PC-9 (cell line): ENCODE results near the gene DPH2. TPM values are rescaled to one million over a fixed set of nuclear protein-coding genes. Genes with fewer than 3 reads are reported as not detected.

Experiments
- BruUV-seq: library from RNA; stranded (reverse); fragments of 400-500 nt; replicated peaks from 2 replicates; lab custom pipeline; 2021; lab: Mats Ljungman, UMichigan
- CTCF ChIA-PET: fragments of 300-600 bp; sonication (Branson Sonifier 250); formaldehyde crosslinking; loops from one replicate; lab custom pipeline; 2022; ENCODE audit warnings: antibody characterized with exemption; lab: Charles Lee
- POLR2A ChIA-PET: fragments of 300-600 bp; sonication (Branson Sonifier 250); formaldehyde crosslinking; loops from one replicate; lab custom pipeline; 2022; ENCODE audit warnings: antibody characterized with exemption; ENCODE audit not compliant: unreplicated experiment; lab: Charles Lee
- DNase-seq, 2 experiments: peaks; one replicate each; pipeline versions ENCODE4 v3.0.0 to v3.0.0-alpha.2; 2015 to 2022; ENCODE audit warnings: mixed read lengths in 1 of 2
- H2AFZ ChIP-seq: fragments of 200-600 bp; sonication (generic); 2 replicates; pipeline ENCODE4 v1.8.1; 2017; ENCODE audit warnings: antibody characterized with exemption
- H3F3A ChIP-seq: fragments of 200-600 bp; sonication (generic); 2 replicates; pipeline ENCODE4 v1.8.1; 2017; ENCODE audit warnings: antibody characterized with exemption, mild to moderate bottlenecking, low read depth; ENCODE audit not compliant: insufficient read depth
- H3K27ac ChIP-seq: fragments of 200-600 bp; sonication (generic); 2 replicates; pipeline ENCODE4 v1.6.1; 2016; ENCODE audit warnings: mixed run types
- H3K27me3 ChIP-seq: fragments of 200-600 bp; sonication (generic); 2 replicates; pipeline ENCODE4 v1.6.1; 2016; ENCODE audit warnings: low read depth, mixed run types; ENCODE audit not compliant: insufficient read depth
- H3K36me3 ChIP-seq: fragments of 200-600 bp; sonication (generic); 2 replicates; pipeline ENCODE4 v1.6.1; 2016; ENCODE audit warnings: low read depth, mixed run types
- H3K4me1 ChIP-seq: fragments of 200-600 bp; sonication (generic); replicated peaks from 2 replicates; pipeline ENCODE4 v1.6.1; 2016; ENCODE audit warnings: mixed run types; ENCODE audit not compliant: insufficient read depth
- H3K4me2 ChIP-seq: fragments of 200-600 bp; sonication (generic); 2 replicates; pipeline ENCODE4 v1.6.1; 2017; ENCODE audit warnings: mixed run types
- H3K4me3 ChIP-seq: fragments of 200-600 bp; sonication (generic); 2 replicates; pipeline ENCODE4 v1.6.1; 2016; ENCODE audit warnings: mixed run types
- H3K79me2 ChIP-seq: fragments of 200-600 bp; sonication (generic); 2 replicates; pipeline ENCODE4 v1.6.1; 2017; ENCODE audit warnings: low read depth, mixed run types
- H3K9me2 ChIP-seq: fragments of 200-600 bp; sonication (generic); 2 replicates; pipeline ENCODE4 v1.8.1; 2017; ENCODE audit warnings: mild to moderate bottlenecking; ENCODE audit not compliant: insufficient read depth
- H3K9me3 ChIP-seq: fragments of 200-600 bp; sonication (generic); 2 replicates; pipeline ENCODE4 v1.8.1; 2016; ENCODE audit warnings: low read depth; ENCODE audit not compliant: insufficient read depth
- H4K20me1 ChIP-seq: fragments of 200-600 bp; sonication (generic); 2 replicates; pipeline ENCODE4 v1.8.1; 2017; ENCODE audit not compliant: insufficient read depth
- EZH2 ChIP-seq: fragments of 200-600 bp; sonication (generic); IDR thresholded peaks from 2 replicates; pipeline ENCODE4 v1.8.0; 2017; ENCODE audit warnings: antibody characterized with exemption, low read depth
- intact Hi-C: fragments of 100-400 bp; cut with micrococcal nuclease; formaldehyde crosslinking; loops from one replicate; pipeline ENCODE4 v1.10.0; 2022; ENCODE audit not compliant: unreplicated experiment
- total RNA-seq: library from RNA; stranded (reverse); gene quantifications from 2 replicates; pipeline ENCODE4 v1.2.3, GENCODE V29; 2021
- TF ChIP-seq, protein P1 (sequence below): fragments of 200-600 bp; sonication (generic); conservative IDR thresholded peaks from 2 replicates; pipeline ENCODE4 v1.6.1; 2017; ENCODE audit warnings: mixed run types, antibody characterized with exemption, mild to moderate bottlenecking, moderate library complexity

The DPH2 gene
- total RNA-seq, 1 experiment from 2014 or later = 37.8 TPM

DNA sequence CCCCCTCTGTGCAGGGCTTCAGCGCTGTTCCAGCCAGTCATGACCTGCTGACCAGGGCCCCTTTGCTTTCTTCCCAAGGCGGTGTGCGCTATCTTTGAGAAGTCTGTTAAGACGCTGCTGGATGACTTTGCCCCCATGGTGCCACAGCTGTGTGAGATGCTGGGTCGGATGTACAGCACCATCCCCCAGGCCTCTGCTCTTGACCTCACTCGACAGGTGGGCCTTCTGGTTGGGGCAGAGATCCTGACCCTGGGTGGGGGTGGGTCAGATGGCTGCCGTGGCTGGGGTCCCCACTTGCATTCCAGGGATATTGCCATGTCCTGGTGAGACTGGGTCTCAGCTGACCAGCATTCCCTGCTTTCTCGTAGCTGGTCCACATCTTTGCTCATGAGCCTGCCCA, 9.0 kb upstream of the DPH2 start:
- no TSS peak for BruUV-seq
- no peaks in the 10 kb centered on the region for H3K9me2 ChIP-seq
- no peaks in the 10 kb centered on the region for H4K20me1 ChIP-seq
- H3K36me3 ChIP-seq = no peaks in the 10 kb centered on the region
- H2AFZ ChIP-seq = no peak overlapping the region
- no peaks in the 10 kb centered on the region for H3K79me2 ChIP-seq
- H3K4me3 ChIP-seq = no peak overlapping the region
- no peaks in the 10 kb centered on the region for H3F3A ChIP-seq
- H3K27me3 ChIP-seq = no peaks in the 10 kb centered on the region
- no peak for DNase-seq
- H3K4me2 ChIP-seq = no peak overlapping the region
- ChIA-PET CTCF (no interaction called here), POLR2A (no interaction called here)
- TF ChIP-seq EZH2 = no peak
- TF ChIP-seq, protein P1, sequence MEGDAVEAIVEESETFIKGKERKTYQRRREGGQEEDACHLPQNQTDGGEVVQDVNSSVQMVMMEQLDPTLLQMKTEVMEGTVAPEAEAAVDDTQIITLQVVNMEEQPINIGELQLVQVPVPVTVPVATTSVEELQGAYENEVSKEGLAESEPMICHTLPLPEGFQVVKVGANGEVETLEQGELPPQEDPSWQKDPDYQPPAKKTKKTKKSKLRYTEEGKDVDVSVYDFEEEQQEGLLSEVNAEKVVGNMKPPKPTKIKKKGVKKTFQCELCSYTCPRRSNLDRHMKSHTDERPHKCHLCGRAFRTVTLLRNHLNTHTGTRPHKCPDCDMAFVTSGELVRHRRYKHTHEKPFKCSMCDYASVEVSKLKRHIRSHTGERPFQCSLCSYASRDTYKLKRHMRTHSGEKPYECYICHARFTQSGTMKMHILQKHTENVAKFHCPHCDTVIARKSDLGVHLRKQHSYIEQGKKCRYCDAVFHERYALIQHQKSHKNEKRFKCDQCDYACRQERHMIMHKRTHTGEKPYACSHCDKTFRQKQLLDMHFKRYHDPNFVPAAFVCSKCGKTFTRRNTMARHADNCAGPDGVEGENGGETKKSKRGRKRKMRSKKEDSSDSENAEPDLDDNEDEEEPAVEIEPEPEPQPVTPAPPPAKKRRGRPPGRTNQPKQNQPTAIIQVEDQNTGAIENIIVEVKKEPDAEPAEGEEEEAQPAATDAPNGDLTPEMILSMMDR = no peak
- H3K9me3 ChIP-seq = no peaks in the 10 kb centered on the region
- intact Hi-C loops = no loop called here
- H3K4me1 ChIP-seq = no peaks in the 10 kb centered on the region
- no peak overlapping the region for H3K27ac ChIP-seq

DNA sequence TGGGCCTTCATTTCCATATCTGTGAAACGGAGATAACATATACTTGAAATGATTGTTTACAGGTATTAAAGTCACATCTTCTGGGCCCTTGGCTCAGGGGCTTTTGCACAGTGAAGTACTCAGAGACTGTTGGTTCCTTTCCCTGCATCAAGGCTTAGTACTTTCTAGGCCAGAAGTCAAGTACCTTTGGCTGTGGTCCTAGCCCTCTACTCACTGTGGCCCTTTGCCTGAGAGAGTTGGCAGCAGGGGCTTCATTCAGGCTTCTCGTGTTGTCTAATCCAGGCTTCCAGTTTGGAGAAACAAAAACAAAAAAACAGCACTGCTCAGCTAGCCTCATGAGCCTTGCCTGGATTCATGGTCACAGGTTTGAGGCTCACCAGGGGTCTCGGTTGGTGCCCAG, 8.1 kb upstream of the DPH2 start:
- no peak overlapping the region for H3K4me3 ChIP-seq
- DNase-seq = no peak
- BruUV-seq = no TSS peak
- H3K36me3 ChIP-seq = no peaks in the 10 kb centered on the region
- no peak overlapping the region for H3K27ac ChIP-seq
- no peaks in the 10 kb centered on the region for H4K20me1 ChIP-seq
- no peaks in the 10 kb centered on the region for H3K27me3 ChIP-seq
- TF ChIP-seq, protein P1 = no peak
- no peak for TF ChIP-seq EZH2
- ChIA-PET POLR2A (no interaction called here), CTCF (no interaction called here)
- H3F3A ChIP-seq = no peaks in the 10 kb centered on the region
- H3K9me2 ChIP-seq = no peaks in the 10 kb centered on the region
- intact Hi-C loops = no loop called here
- no peak overlapping the region for H3K4me2 ChIP-seq
- no peaks in the 10 kb centered on the region for H3K79me2 ChIP-seq
- H2AFZ ChIP-seq = no peak overlapping the region
- no peaks in the 10 kb centered on the region for H3K4me1 ChIP-seq
- H3K9me3 ChIP-seq = no peaks in the 10 kb centered on the region

DNA sequence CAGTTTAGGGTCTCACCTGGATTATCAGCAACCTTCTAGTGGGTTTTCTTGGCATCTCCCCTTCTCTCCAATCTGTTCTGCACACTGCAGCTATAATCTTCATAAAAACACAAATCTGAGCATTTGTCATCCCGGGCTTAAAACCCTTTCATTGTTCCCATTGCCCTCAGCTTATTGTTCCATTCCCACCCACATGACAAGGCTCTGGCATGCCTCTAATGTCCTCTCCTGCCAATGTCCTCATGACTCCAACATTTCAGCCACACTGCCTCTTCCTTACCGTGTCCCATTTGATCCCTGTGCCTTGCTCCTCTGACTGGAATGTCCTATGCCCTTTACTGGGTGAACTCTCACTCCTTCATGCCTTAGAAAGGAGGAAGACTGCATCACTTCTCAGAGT, 7.5 kb upstream of the DPH2 start:
- no peaks in the 10 kb centered on the region for H3K36me3 ChIP-seq
- no peak overlapping the region for H3K4me2 ChIP-seq
- no peaks in the 10 kb centered on the region for H3F3A ChIP-seq
- no peaks in the 10 kb centered on the region for H4K20me1 ChIP-seq
- no peak overlapping the region for H3K4me3 ChIP-seq
- H2AFZ ChIP-seq = no peak overlapping the region
- BruUV-seq = no TSS peak
- H3K9me2 ChIP-seq = no peaks in the 10 kb centered on the region
- POLR2A ChIA-PET = no interaction called here
- DNase-seq = no peak
- no peak for TF ChIP-seq EZH2
- TF ChIP-seq, protein P1 = no peak
- intact Hi-C loops = no loop called here
- no peaks in the 10 kb centered on the region for H3K9me3 ChIP-seq
- H3K4me1 ChIP-seq = no peaks in the 10 kb centered on the region
- CTCF ChIA-PET = no interaction called here
- H3K27me3 ChIP-seq = no peaks in the 10 kb centered on the region
- no peak overlapping the region for H3K27ac ChIP-seq
- no peaks in the 10 kb centered on the region for H3K79me2 ChIP-seq
